LNCAP (cell line): Measurements from ENCODE around the gene BZW2.
A peak's percentile ranks its signal among the peaks of the same experiment; 100 is the strongest.

Experiments used
- CTCF ChIP-seq: fragments of 450-650 bp; IDR thresholded peaks from 2 replicates; pipeline ENCODE4 v1.5.1; 2017; ENCODE audit warnings: mild to moderate bottlenecking

Gene BZW2

GRCh38 chr7:16688249-16688648 lies 42.3 kb downstream of the BZW2 start:
- TF ChIP-seq CTCF, result no peak

GRCh38 chr7:16691241-16691640 lies 45.3 kb downstream of the BZW2 start:
- no peak for TF ChIP-seq CTCF

- TF ChIP-seq CTCF, result no peak
Measured at GRCh38 chr7:16693601-16694318, 47.8 kb downstream of the BZW2 start.

- TF ChIP-seq CTCF, result no peak
Measured at GRCh38 chr7:16694806-16695205, 48.8 kb downstream of the BZW2 start.

GRCh38 chr7:16695621-16696237 lies 49.7 kb downstream of the BZW2 start:
- peak; percentile 71 for TF ChIP-seq CTCF

GRCh38 chr7:16697507-16698199 lies 51.7 kb downstream of the BZW2 start:
- TF ChIP-seq CTCF, result no peak

- TF ChIP-seq CTCF, result no peak
Measured at GRCh38 chr7:16698200-16698905, 52.4 kb downstream of the BZW2 start.
